GM19351 (cell line): ENCODE measurements around the gene GDPD5.

Experiments
- ATAC-seq: cut with Tn5 transposase; IDR thresholded peaks from one replicate; pipeline ENCODE4 v1.9.1; 2021; ENCODE audit warnings: mild to moderate bottlenecking, moderate library complexity; ENCODE audit not compliant: unreplicated experiment

GDPD5 gene

DNA sequence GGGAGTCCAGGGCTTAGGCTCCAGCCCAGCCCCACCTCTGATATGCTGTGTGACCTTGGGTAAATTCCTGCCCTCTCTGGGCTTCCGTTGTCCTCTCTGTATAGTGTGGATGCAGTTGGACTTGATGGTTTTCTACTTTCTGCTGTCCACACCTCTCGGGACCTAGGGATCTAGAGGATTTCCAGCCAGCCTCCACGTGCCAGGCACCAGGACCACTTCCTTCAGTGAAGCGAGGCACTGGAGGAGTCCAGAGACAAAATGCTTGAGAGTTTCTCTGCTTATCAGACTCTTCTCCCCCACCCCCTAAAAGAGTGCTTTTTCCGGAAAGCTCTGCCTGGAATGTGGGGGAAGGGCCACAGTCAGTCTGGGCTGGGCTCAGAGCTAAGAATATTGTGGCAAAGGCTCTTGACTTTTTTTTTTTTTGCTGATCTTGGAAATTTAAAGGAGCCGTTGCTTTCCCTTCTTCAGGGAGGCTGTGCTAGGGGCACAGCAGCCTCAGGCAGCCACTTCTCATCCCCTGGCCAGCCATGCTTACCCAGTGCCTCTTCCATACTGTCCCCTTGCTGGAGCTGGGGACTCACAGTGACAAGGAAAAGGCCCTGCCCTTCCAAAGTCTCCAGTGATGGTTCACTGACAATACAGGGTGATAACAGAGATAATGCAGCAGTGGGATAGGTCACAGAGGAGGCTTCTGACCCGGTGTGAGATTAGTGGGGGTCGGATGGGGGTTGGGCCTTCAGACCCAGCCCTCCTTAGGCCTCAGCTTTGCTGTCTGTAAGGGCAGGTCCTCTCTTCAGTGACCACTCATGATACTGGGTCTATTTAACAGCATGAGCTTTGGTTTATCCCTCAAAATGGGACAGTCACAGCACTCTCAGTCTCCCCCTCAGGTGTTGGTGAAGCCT lies 33.5 kb upstream of the GDPD5 start:
- no peak for ATAC-seq

DNA sequence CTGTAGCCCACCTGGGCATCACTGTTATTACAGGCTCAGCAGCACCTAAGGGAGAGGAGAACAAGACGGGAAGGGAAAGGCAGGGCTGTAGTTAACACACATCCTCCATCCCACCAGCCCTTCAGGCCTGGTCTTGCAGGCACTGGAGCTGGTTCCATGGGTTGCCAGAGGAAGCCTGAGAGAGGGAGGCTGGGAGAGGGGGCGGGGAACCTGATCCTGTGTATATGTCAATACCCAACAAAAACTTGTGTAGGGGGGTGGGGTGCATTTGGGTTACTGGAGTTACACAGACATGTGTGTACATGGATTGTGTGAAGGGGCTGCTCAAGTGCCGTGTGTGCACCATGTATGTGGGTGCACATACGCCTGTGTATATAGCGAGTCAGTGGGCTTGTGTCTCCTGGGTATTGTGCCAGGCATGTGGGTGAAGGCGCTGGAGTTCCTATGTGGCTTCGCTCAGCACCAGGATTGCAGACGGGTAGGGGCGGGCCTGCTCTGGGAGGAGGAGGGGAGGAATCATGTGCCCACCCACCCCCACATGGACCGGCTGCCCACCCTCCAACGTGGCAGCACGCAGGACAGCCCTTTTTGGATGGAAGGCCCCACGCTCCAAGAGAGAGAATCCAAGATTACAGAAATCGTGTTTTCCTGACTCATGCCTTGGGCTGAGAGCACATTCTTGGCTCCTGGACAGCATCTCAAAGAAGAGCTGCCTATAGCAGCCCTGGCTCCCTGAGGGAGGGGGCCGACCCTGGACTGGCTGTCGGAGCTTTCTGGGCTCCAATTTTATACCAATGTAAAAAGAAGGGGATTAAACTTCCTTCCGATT lies 32.1 kb upstream of the GDPD5 start:
- ATAC-seq: no peak

DNA sequence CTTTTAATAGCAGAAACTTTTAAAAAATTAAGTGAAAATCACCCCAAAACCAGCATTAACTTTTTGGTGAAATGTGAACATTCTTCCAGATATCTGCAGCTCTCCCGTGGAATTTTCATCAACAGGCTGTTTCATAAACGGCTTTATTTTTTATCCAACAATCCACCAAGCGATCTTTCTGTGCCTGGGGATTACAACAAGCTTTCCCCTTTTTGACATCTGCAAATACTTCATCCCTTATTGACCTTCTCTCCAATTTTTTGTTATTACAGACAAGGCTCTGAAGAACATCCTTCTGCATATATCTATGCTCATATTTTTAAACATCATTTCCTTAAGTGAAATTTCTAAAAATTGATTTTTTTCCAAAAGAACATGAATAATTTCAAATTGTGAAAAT lies 30.5 kb upstream of the GDPD5 start:
- no peak for ATAC-seq

DNA sequence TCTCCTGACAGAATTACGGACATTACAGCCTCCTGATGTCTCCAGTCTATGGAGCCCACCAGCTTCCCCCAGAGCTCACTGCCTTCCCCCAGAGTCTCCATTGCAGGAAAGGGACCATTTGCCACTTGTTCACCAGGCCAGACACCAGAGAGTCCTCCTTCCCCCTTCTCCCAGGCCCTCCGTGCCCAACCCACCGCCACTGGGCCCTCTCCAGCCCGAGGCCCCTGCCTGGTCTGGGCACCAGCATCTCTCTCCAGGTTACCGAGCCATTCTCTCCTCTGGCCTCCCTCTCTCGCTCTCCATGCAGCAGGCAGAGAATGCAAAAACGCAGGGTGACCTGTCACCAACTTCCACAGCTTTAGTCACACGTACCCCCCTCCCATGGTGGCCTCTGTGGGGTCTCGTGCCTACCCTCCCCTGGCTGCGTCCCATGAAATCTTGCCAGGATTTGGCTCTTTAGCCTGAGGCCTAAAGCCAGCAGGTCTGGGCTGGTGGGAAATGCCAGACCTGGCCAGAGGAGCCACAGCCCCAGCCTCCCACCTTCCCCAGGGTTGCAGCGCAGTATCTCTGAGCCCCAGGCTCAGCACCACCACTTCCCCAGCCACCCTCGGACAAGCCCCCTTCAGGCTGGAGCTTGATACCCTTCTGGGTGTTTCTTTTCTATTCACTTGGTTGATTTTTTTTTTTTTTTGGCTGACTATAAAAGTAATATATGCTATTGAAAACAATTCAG lies 29.5 kb upstream of the GDPD5 start:
- no peak for ATAC-seq

DNA sequence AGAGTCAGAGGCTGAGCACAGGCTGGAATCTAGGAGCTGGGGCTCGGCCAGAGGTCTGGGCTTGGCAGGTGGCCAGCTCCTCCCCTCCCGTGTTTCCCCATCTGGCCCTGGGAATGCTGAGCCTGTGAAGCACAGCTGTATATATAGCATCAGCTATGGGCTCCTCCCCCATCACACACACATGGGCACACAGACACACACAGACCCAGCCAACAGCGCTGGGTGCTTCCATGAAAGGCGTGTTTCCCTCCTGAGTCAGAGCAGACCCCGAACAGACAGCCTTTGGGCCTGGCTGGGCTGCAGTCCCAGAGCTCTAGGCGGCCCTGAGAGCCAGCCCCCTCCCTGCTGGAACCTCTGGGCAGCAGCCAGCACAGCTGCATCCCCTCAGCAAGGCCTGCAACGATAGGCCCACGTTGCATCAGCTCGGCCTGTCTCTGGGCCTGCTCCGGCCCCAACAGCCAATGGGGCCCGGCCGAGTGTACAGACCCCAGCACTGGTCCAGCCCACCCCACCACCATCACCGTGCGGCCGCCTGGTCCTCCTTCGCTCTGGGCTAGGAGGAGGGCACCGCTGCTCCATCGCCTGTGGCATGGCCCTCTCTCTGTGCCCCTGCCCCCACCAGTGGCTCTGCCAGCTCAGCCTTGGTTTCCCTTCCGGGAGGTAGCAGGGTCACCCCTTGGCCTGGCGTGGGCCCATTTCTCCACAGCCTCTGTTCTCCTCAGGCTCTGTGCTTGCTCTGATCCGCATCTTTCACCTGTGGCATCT lies 28.7 kb upstream of the GDPD5 start:
- ATAC-seq: no peak

DNA sequence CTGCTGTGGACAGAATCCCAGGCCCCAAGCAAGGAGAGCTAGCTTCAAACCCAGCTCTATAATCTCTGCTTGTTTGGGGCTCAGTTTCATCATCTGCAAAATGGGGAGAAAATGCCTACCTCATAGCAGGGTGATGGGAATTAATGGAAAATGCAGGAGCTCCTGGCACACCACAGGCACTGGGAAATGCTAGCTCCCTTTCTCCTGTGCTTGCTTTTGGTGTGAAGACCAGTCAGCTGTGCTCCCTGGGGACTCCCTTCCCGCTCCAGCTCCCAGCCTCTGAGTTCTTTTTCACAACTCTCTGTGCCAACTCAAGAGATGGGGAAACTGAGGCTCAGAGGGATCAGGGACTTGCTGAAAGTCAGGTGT lies 28.1 kb upstream of the GDPD5 start:
- ATAC-seq: no peak

DNA sequence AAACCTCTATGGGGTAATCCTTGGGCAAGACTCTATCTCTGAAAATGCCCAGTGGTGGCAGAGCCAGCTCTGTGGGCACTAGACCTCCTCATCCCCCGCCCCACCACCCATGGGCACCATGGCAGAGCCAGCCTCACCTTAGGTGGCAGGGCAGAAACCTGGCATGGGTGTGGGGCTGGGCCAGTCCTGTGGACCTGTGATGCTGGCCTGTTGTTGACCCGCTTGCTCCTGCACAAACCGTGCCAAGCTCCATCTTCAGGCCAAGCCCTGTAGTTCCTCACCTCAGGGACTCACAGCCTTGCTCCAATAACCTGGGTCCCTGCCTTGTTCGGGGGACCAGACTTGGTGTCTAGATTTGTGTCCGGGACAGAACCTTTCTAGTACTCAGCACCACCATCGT lies 27.4 kb upstream of the GDPD5 start:
- no peak for ATAC-seq

DNA sequence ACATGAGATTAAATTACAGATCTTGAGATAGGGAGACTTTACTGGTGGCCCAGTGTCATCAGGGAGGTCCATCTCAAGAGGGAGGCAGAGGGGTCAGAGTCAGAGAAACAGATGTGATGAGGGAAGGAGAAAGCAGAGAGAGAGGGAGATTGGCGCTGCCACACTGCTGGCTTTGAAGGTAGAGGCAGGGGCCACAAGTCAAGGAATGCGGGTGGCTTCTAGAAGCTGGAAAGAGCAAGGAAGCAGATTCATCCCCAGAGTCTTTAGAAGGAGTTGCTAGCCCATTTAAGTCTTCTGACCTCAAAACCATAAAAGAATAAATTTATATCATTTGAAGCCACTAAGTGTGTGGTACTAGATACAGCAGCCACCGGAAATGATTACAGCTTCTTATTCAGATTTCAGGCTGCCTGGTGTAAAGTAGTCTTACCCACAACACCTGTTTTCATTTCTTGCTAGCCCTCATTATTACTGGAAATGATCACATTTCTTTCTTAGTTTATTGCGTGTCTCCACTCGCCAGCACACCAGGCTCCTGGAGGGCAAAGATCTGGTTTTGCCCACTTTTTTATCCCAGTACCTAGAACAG lies 23.7 kb upstream of the GDPD5 start:
- no peak for ATAC-seq

DNA sequence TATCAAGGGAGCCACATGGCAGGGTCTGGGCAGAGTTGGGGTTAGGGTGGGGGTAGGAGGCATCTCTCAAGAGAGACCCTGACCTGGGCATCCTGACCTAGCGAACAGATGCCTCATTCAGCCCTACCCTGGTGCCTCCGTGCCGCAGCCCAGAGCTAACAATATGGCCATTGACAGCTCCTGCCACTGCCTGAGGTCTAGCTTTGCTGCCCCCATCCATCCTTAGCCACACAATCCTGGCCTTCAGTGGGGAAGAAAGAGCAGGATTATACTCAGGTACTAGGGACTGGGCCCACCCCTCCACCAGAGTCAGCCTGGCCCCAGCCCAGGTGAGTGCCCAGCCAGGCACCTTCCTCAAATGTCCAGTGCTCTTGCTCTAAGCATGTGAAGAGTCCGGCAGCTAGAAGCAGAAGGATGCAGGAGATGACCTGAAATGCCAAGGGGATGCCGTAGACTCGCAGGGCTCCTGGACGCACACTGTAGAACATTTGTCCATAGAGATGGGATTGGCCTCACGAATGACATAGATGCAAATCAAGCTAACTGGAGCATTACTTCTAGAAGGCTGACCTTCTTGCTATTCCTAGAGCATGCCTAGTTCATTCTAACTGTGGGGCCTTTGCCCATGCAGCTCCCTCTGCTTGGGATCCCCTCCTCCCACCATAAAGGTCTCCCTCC lies 23.0 kb upstream of the GDPD5 start:
- no peak for ATAC-seq

DNA sequence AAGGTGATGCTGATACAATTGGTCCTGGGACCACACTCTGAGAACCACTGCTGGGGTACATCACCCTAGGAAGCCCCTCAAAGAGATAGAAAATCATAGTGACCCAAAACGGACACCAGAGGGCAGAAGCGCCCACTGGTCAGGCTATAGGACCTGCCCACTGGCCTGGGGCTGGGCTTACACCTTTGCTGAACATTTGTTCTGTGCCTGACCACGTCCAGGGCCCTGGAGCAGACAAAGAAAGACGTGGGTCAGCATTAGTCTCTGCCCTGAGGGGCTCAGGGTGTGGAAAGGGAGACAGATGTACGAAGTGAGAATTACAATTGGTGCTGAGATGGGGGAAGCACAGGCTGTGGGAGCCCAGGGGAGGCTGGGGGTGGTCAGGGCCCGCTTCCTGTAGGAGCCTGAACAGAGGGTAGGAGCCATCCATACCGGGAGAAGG lies 21.9 kb upstream of the GDPD5 start:
- ATAC-seq: no peak

DNA sequence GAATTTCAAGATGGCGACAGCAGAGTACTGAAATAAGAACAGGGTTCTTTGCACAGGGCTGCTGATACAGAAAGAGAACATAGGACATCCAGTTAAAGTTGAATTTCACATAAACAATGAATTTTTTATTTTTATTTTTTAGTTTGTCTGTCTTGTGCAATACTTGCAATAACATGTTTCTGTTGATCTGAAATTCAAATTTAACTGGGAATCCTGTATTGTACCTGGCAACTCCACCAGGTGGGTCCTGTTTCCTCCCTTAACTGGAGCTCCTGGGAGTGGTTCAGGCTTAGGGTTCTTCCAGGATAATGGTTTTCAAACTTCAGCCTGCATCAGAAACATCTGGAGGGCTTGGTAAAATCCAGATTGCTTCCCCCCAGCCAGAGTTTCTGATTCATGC lies 21.4 kb upstream of the GDPD5 start:
- no peak for ATAC-seq

DNA sequence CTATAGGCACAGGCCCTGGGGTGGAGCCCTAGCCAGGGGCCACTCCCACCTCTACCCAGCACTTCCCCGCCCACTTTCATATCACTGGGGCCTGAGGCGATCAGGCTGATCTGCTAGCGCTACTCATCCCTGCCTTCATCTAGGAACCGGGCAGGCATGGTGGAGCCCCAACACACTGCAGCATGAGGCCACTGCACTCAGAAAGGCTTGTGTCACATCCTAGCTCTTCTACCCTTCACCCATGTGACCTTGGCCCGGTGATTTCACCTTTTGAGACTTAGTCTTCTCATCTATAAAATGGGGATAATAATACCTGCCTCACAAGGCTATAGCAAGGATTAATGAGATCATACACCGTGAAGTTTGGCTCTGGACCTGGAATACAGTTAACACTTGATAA lies 18.1 kb upstream of the GDPD5 start:
- no peak for ATAC-seq

DNA sequence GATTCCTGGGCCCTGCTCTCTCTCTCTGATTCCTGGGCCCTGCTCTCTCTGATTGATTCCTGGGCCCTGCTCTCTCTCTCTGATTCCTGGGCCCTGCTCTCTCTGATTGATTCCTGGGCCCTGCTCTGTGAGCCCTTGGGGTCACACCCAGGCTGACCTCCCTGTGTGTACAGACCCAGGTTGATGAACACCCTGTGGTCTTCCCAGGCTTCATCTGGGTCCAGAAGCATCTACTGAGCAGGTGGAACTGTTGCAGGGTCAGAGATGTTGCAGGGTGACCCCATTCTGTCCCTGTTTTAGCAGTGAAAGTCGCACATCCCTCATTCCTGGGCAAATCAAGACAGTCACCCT lies 16.3 kb upstream of the GDPD5 start:
- no peak for ATAC-seq

DNA sequence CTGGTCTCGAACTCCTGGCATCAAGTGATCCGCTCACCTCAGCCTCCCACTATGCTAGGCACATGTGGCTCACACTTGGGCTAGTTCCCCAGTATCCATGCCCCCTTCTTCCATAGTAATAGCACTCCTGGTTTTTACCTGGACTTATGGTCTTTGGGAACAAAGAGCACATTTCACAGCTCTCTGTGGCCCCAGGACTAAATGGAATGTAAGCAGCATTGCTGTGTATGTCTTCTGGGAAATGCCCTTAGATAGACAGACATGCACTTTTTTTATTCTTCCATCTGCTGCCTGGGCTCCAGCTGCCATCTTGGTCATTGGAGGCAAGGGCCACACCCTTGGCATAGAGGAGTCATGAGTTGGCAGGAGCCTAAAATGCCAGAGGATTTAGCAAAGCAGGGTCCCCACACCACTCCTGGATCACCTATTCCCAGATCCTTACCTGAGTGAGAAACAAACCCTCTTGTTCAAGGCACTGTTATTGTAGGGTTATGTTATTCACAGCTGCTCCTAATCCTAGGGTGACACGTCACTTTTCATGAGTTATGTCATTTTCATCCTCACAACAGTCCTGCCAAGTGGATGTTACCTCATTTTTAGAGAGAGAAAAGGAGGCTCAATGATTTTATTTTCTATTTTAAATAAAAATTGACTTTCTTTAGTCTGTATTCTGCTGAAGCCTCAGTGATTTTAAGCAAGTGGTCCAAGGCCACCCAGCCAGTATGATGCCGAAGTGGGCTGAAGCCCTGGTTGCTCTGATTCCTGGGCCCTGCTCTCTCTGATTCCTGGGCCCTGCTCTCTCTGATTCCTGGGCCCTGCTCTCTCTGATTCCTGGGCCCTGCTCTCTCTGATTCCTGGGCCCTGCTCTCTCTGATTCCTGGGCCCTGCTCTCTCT lies 15.7 kb upstream of the GDPD5 start:
- no peak for ATAC-seq

DNA sequence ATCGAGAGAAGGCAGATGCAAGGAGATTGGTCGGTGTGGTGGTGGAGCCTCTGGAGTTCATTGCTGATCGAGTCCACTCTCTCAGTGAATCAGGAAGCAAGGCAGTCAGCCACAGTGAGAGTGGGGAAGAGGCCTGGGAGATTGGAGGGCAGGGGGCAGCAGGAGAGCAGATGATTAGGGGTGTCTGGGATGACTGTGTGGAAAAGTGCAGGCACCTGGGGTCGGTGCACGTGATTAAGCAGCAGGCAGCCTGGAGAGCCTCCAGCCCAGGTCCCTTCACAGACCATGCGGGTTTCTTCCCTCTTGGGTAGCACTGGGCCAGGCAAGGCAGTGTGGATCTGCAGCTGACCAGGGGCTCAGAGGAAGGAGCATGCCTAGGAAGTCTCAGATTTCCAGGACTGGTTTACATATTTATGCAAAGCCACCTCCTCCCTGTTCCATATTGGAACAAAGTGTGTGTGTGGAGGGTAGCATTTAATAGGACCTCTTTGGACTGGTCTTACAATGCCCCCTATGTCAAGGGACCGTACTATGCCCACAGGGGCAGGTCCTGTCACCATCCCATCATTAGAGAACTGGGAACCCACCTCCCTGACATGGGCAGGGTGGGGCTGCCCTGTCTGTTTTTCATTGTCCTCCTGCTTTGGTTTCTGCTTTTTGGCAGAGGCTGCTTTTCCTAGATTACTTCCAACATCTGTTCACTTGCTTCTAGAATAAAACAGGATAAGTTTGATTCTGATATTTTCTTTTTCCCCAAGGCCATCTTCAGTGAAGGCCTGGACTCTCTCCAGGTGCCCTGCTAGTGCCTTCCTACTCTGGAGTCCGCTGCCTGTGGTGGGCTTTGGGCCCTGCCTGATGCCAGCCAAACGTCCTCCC lies 14.0 kb upstream of the GDPD5 start:
- no peak for ATAC-seq

DNA sequence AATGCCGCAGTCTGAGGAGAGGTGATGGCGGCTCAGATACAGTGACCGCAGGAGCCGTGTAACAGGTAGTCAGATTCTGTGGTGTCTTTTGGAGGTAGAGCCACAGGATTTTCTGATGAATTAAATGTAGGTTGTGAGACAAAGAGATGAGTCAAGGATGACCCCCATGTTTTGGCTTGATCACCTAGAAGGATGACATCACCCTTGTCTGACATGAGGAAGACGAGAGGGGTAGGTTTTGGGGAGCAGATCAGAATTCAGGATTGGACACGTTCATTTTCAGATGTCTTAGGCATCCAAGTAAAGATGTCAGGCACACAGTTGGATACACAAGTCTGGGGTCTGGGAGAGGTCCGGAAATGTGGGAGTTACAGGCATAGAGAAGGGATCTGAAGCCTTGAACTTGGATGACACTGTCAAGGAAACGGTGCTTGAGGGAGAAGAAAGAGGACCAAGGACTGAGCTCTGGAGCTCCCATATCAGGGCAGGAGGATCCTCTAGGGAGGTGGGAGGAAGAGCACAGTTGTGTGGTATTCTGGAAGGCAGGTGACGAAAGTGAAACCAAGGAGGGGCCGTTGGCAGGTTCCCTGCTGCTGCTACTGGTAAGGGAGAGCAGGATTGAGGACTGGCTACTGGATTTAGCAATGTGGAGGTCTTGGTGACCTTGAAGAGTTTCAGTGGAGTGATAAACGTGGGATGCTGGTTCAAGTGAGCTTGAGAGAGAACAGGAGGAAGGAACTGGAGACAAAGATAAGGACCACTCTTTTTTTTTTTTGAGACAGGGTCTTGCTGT lies 12.6 kb upstream of the GDPD5 start:
- no peak for ATAC-seq

DNA sequence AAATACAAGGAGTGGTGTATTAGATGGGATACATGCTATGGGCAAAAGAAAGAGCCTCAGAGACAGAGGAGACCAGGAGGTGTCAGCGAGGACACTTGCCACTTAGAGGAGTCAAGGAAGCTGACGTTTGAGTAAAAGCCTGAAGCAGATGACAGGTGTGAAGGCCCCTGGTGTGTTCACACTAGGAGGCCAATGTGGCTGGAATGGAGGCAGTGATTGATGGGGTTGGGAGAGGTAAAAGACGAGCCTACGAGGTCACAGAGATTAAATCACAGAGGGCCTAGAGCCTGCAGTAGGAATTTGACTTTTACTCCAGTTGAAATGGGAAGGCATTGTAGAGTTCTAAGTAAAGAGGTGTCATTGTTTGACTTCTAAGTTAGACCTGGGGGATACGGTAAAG lies 12.0 kb upstream of the GDPD5 start:
- ATAC-seq: no peak
